B cell (primary cell): ENCODE data around the gene FMNL2. TPM values are rescaled to one million over a fixed set of nuclear protein-coding genes. Genes with fewer than 3 reads are reported as not detected.

Experiments used
- ATAC-seq: fragments of 200-7000 bp; cut with Tn5 transposase; one replicate; pipeline ENCODE4 v1.10.0; 2021; ENCODE audit warnings: low read depth, mild to moderate bottlenecking, moderate number of reproducible peaks, moderate library complexity
- CTCF ChIA-PET: fragments of 350-600 bp; sonication (Branson Sonifier 250); formaldehyde crosslinking; loops from one replicate; lab custom pipeline; 2021; ENCODE audit warnings: antibody characterized with exemption, inconsistent platforms; lab: Charles Lee
- POLR2A ChIA-PET: fragments of 350-600 bp; sonication (Branson Sonifier 250); formaldehyde crosslinking; loops from one replicate; lab custom pipeline; 2021; ENCODE audit warnings: antibody characterized with exemption; lab: Charles Lee
- DNase-seq: peaks from one replicate; pipeline ENCODE4 v3.0.0; 2013
- H2AFZ ChIP-seq: 2 replicates; pipeline ENCODE4 v1.6.1; 2012; ENCODE audit warnings: mild to moderate bottlenecking, low read depth, low read length; ENCODE audit not compliant: insufficient read depth, poor library complexity, severe bottlenecking
- H3K27ac ChIP-seq, 2 donors: 1 replicate in 1 of 2; 2 replicates in 1 of 2; pipeline ENCODE4 v1.5.1; 2012 to 2013; ENCODE audit warnings: low read length in 2 of 2, mild to moderate bottlenecking in 2 of 2, moderate library complexity in 1 of 2
- H3K27me3 ChIP-seq, 4 experiments: fragments of 200-600 bp in 1 of 4; sonication (generic) in 1 of 4; replicated peaks in 1 of 4; 1 replicate in 2 of 4; 2 replicates in 2 of 4; pipeline versions ENCODE4 v1.6.1 to v1.7.0; 2013 to 2016; ENCODE audit warnings: low read length in 3 of 4, mild to moderate bottlenecking in 2 of 4, mixed read lengths in 1 of 4, moderate library complexity in 1 of 4; ENCODE audit not compliant: insufficient read depth in 4 of 4, control insufficient read depth in 3 of 4; ENCODE audit errors: control extremely low read depth in 1 of 4
- H3K36me3 ChIP-seq, 2 experiments: replicated peaks in 1 of 2; 1 replicate in 1 of 2; 2 replicates in 1 of 2; pipeline versions ENCODE4 v1.6.1 to v1.7.1; 2013; ENCODE audit warnings: low read length in 1 of 2; ENCODE audit not compliant: insufficient read depth in 2 of 2, control insufficient read depth in 1 of 2; ENCODE audit errors: control extremely low read depth in 1 of 2, extremely low read depth in 1 of 2
- H3K4me1 ChIP-seq, 2 donors: fragments of 200-600 bp in 1 of 2; sonication (generic) in 1 of 2; 1 replicate in 1 of 2; 2 replicates in 1 of 2; pipeline versions ENCODE4 v1.5.1 to v1.6.1; 2013 to 2017; ENCODE audit warnings: low read length in 2 of 2; ENCODE audit not compliant: control insufficient read depth in 2 of 2, insufficient read depth in 2 of 2
- H3K4me2 ChIP-seq: replicated peaks from 2 replicates; pipeline ENCODE3; 2012; ENCODE audit warnings: mild to moderate bottlenecking, low read depth, low read length; ENCODE audit not compliant: poor library complexity, severe bottlenecking
- H3K4me3 ChIP-seq, 5 experiments: fragments of 200-600 bp in 1 of 5; sonication (generic) in 1 of 5; 1 replicate in 3 of 5; 2 replicates in 2 of 5; pipeline versions ENCODE4 v1.5.1 to v1.7.0; 2011 to 2016; ENCODE audit warnings: low read length in 4 of 5, mild to moderate bottlenecking in 4 of 5, low read depth in 2 of 5, control low read depth in 1 of 5, moderate library complexity in 1 of 5; ENCODE audit not compliant: insufficient read depth in 1 of 5; ENCODE audit errors: control extremely low read depth in 1 of 5, extremely low read depth in 1 of 5
- H3K79me2 ChIP-seq: fragments of 200-600 bp; sonication (generic); one replicate; pipeline ENCODE4 v1.6.0; 2016; ENCODE audit warnings: low read length; ENCODE audit not compliant: control insufficient read depth, insufficient read depth
- H3K9ac ChIP-seq: fragments of 200-600 bp; sonication (generic); 2 replicates; pipeline ENCODE4 v1.6.1; 2017; ENCODE audit warnings: mild to moderate bottlenecking, low read length, moderate library complexity
- H3K9me3 ChIP-seq, 3 donors: one replicate each; pipeline versions ENCODE4 v1.6.1 to v1.7.1; 2013; ENCODE audit warnings: low read length in 2 of 3; ENCODE audit not compliant: control insufficient read depth in 2 of 3, insufficient read depth in 1 of 3; ENCODE audit errors: control extremely low read depth in 1 of 3
- H4K20me1 ChIP-seq: 2 replicates; pipeline ENCODE4 v1.6.0; 2012; ENCODE audit warnings: mild to moderate bottlenecking, low read length; ENCODE audit not compliant: insufficient read depth, control insufficient read depth, poor library complexity, severe bottlenecking
- H3K27ac Mint-ChIP-seq: one replicate; pipeline ENCODE4 v1.8.0; 2021; ENCODE audit warnings: mixed read lengths
- H3K27me3 Mint-ChIP-seq: one replicate; pipeline ENCODE4 v1.8.0; 2021; ENCODE audit warnings: mixed read lengths
- H3K4me1 Mint-ChIP-seq: one replicate; pipeline ENCODE4 v1.8.0; 2021; ENCODE audit warnings: mixed read lengths
- H3K4me3 Mint-ChIP-seq: one replicate; pipeline ENCODE4 v1.8.0; 2021; ENCODE audit warnings: mixed read lengths
- H3K9me3 Mint-ChIP-seq: one replicate; pipeline ENCODE4 v1.8.0; 2022; ENCODE audit warnings: mixed read lengths; ENCODE audit not compliant: insufficient read depth
- CTCF ChIP-seq: fragments of 200-600 bp; IDR thresholded peaks from one replicate; pipeline ENCODE4 v1.8.0; 2022; ENCODE audit warnings: antibody characterized with exemption, mild to moderate bottlenecking
- EZH2 ChIP-seq: IDR thresholded peaks from 2 replicates; pipeline ENCODE4 v1.6.1; 2012; ENCODE audit warnings: borderline replicate concordance, low read depth, mild to moderate bottlenecking, moderate library complexity, low read length; ENCODE audit not compliant: insufficient read depth, poor library complexity, severe bottlenecking
- whole genome bisulfite sequencing: methylation state at CpG from one replicate; pipeline ENCODE4 v1.1.5; 2013; ENCODE audit warnings: missing lambda C conversion rate; ENCODE audit not compliant: insufficient coverage; 5-methylcytosine and 5-hydroxymethylcytosine counted together
- intact Hi-C: fragments of 100-400 bp; cut with micrococcal nuclease; formaldehyde crosslinking; loops from one replicate; pipeline ENCODE4 v1.10.0; 2022
- polyA plus RNA-seq: library from polyadenylated mRNA; depleted of rRNA; stranded (reverse); fragments of >200 nt; gene quantifications from 2 replicates; pipeline ENCODE4 v1.2.3, GENCODE V29; 2012
- total RNA-seq, 2 donors: library from RNA; stranded (reverse); fragments of 120-200 nt in 1 of 2; gene quantifications; 1 replicate in 1 of 2; 2 replicates in 1 of 2; pipeline versions ENCODE4 v1.2.3 to v1.2.4, GENCODE V29; 2013 to 2022

FMNL2 gene
- total and polyA plus RNA-seq, 2 donors (not counting 1 experiment from before 2014, with no cell fraction given), result 0.73 to 8.8 TPM

GRCh38 chr2:152458441-152458940 lies 123.5 kb downstream of the FMNL2 start:
- POLR2A ChIA-PET, result no interaction called here

DNA sequence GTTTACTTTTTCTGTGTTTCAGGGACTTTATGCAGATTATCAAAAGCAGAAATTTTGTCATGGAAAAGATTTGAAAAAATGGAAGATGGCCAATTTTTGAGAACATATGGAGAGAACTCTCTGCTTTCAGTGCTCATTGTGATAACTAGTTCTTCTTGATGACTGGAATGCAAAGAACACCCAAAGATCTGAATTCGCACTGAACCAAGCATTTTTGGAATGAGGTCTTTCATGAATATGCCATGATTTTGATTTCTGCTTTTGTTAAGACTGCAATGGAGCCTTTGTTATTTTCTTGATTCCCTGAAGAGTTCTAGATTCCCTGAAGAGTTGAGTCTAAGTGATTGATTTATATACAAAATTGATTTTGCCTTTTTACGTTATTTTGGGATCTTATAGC lies 124.1 kb downstream of the FMNL2 start:
- intact Hi-C loops, result no loop called here
- no peak overlapping the region for H3K27ac ChIP-seq
- H3K79me2 ChIP-seq, result no peaks in the 10 kb centered on the region
- 88% methylated on average over 1 of the region's 2 CpGs for WGBS
- no peak overlapping the region for H2AFZ ChIP-seq
- H3K36me3 ChIP-seq, result no peaks in the 10 kb centered on the region
- H3K4me1 ChIP-seq, result no peaks in the 10 kb centered on the region
- DNase-seq (no peak), ATAC-seq (no peak)
- H3K4me3 ChIP-seq, result no peak overlapping the region
- no peaks in the 10 kb centered on the region for H4K20me1 ChIP-seq
- TF ChIP-seq CTCF (no peak), EZH2 (no peak)
- ChIA-PET POLR2A (no interaction called here), CTCF (no interaction called here)
- Mint-ChIP-seq H3K9me3 (no peaks in the 10 kb centered on the region), H3K4me1 (peaks cover 4% of the 10 kb centered on the region), H3K27me3 (no peaks in the 10 kb centered on the region), H3K4me3 (no peak overlapping the region), H3K27ac (no peak overlapping the region)
- no peaks in the 10 kb centered on the region for H3K9me3 ChIP-seq
- no peaks in the 10 kb centered on the region for H3K27me3 ChIP-seq
- no peak overlapping the region for H3K4me2 ChIP-seq
- no peak overlapping the region for H3K9ac ChIP-seq

More at GRCh38 chr2:152458441-152458940, 123.5 kb downstream of the FMNL2 start:
- TF ChIP-seq EZH2 (no peak), CTCF (no peak)
- CTCF ChIA-PET, result no interaction called here
- Mint-ChIP-seq H3K9me3 (no peaks in the 10 kb centered on the region), H3K27ac (no peak overlapping the region), H3K4me1 (peaks cover 4% of the 10 kb centered on the region), H3K27me3 (no peaks in the 10 kb centered on the region), H3K4me3 (no peak overlapping the region)
- H3K79me2 ChIP-seq, result no peaks in the 10 kb centered on the region
- H3K4me3 ChIP-seq, result no peak overlapping the region
- no peaks in the 10 kb centered on the region for H3K36me3 ChIP-seq
- WGBS, result 81% methylated on average over 5 of the region's 5 CpGs
- no peaks in the 10 kb centered on the region for H4K20me1 ChIP-seq
- DNase-seq, result no peak
- H3K9ac ChIP-seq, result no peak overlapping the region
- no peaks in the 10 kb centered on the region for H3K9me3 ChIP-seq
- H3K27ac ChIP-seq, result no peak overlapping the region
- H2AFZ ChIP-seq, result no peak overlapping the region
- ATAC-seq, result no peak
- H3K27me3 ChIP-seq, result no peaks in the 10 kb centered on the region
- intact Hi-C loops, result no loop called here
- no peak overlapping the region for H3K4me2 ChIP-seq
- no peaks in the 10 kb centered on the region for H3K4me1 ChIP-seq
